HG03025 (cell line): ENCODE results near the gene TRHDE.
"Not testable (repeated sequence)": the region's sequence is repeated elsewhere in the genome, so short reads cannot be mapped to it uniquely, and the experiment has no call there.

ENCODE experiments used
- ATAC-seq: cut with Tn5 transposase; IDR thresholded peaks from one replicate; pipeline ENCODE4 v1.9.1; 2021; ENCODE audit warnings: mild to moderate bottlenecking, moderate library complexity; ENCODE audit not compliant: unreplicated experiment, low FRiP score

Gene TRHDE

GRCh38 chr12:72493407-72493806 lies 221.2 kb downstream of the TRHDE start:
- no peak for ATAC-seq

DNA sequence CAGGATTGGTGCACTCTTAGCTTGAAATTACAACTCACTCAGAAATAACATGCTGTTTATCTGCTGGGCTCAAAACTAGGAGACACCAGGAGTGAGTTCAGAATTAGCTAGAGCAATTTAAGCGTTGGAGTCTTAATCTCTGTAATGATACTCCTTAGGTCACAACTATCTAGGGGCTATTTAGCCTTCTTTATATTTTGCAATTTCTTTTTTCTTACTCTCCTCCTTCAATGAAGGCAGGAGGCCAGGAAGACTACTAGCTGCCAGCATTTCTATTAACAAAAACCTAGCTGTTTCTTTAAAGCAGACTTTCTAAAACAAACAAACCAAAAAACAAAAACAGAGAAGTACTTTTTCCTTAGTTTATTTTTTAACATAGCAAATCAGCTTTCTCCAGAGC lies 226.2 kb downstream of the TRHDE start:
- ATAC-seq: no peak

DNA sequence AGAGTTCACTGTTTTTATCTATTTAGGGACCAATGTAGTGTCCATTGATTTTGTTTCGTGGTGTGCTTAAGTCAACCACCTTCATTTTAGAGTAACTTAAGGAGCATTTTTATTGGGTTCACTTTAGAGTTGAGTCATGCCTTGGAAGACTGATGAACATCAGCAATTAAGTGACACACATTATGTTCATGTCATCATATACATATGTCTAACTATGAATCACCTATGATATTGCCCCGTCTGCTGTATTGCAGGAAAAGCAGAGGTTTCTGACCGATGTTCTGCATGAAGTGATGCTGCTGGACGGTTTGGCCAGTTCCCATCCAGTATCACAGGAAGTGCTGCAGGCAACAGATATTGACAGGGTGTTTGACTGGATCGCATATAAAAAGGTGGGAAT lies 227.1 kb downstream of the TRHDE start:
- no peak for ATAC-seq

- no peak for ATAC-seq
Measured at GRCh38 chr12:72502546-72502945, 230.4 kb downstream of the TRHDE start.

GRCh38 chr12:72505227-72505626 lies 233.1 kb downstream of the TRHDE start:
- ATAC-seq: no peak

GRCh38 chr12:72509891-72510290 lies 237.7 kb downstream of the TRHDE start:
- ATAC-seq: no peak

DNA sequence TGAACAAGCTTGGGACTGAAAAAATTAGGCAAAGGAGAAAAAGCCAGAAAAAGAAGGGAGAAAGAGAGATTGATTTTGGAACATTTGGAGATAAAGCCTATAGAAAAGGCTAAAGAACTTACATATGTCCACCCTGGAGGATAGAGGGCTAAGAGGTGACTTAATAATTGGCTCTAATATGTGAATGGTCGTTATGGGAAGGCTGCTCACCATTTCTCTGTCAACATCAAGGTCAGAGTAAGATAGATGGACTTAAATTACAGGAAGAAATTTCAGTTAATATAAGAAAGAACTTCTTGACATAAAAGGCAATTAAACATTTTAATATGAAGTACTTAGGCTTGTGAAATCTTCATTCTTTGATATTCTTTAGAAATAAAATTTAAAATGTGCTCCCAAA lies 238.6 kb downstream of the TRHDE start:
- no peak for ATAC-seq

- ATAC-seq: no peak
Measured at GRCh38 chr12:72511498-72511897, 239.3 kb downstream of the TRHDE start.

DNA sequence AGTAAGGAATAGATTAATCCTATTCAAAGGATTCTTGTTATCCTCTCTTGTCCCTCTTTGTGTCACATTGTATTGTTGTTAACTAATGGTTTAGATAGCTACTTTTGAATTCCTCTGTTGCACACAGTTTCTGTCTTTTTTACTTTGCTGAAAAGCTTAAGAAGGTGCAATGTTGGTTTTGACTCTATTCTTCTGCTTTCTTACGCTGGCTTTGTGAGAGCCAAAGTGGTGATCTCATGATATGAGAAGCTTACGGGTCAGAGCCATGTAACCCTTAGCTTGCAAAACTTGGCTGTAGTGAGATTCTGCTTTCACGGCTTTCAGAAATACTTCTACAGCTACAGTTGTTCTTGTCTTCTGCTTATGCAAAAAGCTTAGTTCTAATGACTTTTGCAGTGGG lies 239.7 kb downstream of the TRHDE start:
- no peak for ATAC-seq

- not testable (repeated sequence) for ATAC-seq
Measured at GRCh38 chr12:72520044-72520678, 248.0 kb downstream of the TRHDE start.

GRCh38 chr12:72521326-72521725 lies 249.2 kb downstream of the TRHDE start:
- ATAC-seq: no peak

DNA sequence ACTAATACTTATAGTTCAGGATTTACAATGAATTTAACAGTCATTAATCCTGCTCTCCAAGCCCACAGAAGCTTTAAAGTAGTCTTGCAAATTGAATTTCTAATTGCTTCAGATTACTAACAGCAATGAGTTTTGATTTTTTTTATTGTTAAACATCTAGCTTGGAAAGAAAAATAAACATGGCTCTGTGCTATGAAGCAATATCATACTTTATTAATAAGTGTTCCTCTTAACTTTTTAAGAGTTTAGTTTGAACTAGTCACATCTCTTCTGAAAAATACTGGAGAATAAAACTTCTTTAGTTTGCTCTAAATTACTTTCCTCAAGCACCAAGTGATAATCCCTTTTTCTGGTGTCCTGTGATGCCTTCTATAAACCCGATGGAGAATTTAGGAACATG lies 250.2 kb downstream of the TRHDE start:
- ATAC-seq: no peak

- ATAC-seq: no peak
Measured at GRCh38 chr12:72523754-72524153, 251.6 kb downstream of the TRHDE start.

DNA sequence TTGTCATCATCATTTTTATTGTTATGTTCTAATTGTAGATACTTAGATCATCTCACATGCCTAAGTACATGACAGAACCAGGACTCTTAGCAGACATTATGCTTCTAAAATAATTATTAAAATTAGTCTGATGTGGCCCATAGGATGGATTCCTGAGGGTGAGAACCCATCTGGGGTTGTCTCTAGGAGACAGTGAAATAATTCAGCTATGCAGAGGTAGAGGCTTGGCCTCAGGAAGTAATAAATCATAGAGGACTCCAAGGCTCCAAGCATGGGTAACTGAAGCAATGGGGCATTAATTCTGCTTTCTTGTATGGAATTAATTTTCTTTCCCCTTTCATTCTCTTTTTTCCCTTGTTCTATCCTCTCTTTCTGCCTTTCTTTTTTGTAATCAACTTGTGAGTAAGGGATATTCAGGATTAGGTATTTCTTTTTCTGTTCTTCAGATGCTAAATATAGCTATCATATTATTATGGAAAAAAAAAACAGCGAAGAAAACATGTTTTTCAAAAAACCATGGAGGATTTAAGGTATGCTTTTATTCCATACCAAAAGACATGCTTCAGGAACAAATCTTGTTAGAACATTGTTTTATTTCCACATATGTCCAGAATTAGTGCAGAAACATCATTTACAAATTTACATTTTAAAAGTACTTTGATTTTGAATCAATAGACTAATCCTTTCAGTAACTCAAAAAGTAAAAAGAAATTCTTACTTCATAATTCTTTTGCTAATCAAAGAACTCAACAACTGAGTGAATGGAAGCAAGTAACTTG lies 263.2 kb downstream of the TRHDE start:
- ATAC-seq: no peak

DNA sequence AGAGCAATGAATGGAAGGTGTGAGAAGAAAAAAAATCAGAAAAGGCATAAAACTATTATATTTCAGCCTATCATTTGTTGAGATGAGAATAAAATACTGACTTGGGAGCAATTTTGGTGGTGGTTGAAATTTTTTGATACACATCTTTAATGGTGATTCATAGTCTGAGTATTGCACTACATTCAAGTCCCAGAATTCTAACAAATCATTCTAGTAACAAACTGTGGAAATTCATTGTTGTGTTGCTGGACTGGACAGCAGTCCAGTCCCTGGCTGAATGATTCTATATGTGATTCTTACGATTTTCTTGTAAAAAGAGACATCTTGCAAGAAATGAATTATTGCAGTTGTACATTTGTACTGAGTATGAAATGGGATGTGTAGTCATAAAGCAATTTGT lies 268.6 kb downstream of the TRHDE start:
- ATAC-seq: no peak

- no peak for ATAC-seq
Measured at GRCh38 chr12:72543777-72544467, 271.8 kb downstream of the TRHDE start.

DNA sequence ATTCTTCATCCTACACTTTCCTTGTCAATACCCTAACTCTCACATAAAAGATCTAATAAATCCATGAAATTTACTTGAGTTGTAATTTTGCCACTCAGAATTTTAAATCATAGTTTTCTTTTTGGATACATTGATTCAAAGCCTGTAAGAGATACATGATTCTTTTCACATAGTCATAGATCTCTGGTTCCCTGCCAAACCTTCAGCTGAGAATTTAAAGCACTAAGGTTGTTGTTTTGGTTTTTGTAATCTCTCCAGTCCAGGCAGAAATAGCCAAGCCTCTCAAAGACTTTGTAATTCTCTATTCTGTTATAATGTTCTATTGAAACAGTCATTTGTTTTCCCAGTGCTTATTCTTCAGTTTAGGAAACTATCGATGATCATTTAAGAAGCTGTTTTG lies 273.9 kb downstream of the TRHDE start:
- ATAC-seq: no peak

GRCh38 chr12:72547573-72547972 lies 275.4 kb downstream of the TRHDE start:
- ATAC-seq: no peak

DNA sequence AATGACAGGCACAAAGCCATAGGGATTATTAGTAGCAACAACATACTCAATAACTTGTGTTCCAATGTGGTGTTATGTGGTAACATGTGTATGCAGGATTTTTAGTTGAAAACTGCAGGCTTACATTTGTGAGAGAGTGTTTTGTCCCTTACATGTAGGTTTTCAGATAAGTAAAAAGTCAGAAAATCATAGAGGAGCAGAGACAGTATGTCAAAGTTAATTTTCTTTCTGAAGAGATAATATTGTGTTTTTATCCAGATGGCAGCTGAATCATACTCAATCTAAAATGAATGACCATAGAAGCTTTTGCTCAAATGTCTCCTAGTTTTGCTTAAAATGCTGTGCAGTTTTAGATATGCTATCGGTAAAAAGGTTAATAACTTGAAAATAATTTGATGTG lies 277.0 kb downstream of the TRHDE start:
- ATAC-seq: no peak

- no peak for ATAC-seq
Measured at GRCh38 chr12:72560003-72560769, 288.0 kb downstream of the TRHDE start.

GRCh38 chr12:72570601-72571000 lies 298.4 kb downstream of the TRHDE start:
- ATAC-seq: no peak
